Measurements from ENCODE around the gene DNASE2B.

- TF ChIP-seq, protein P1, sequence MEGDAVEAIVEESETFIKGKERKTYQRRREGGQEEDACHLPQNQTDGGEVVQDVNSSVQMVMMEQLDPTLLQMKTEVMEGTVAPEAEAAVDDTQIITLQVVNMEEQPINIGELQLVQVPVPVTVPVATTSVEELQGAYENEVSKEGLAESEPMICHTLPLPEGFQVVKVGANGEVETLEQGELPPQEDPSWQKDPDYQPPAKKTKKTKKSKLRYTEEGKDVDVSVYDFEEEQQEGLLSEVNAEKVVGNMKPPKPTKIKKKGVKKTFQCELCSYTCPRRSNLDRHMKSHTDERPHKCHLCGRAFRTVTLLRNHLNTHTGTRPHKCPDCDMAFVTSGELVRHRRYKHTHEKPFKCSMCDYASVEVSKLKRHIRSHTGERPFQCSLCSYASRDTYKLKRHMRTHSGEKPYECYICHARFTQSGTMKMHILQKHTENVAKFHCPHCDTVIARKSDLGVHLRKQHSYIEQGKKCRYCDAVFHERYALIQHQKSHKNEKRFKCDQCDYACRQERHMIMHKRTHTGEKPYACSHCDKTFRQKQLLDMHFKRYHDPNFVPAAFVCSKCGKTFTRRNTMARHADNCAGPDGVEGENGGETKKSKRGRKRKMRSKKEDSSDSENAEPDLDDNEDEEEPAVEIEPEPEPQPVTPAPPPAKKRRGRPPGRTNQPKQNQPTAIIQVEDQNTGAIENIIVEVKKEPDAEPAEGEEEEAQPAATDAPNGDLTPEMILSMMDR (conservative IDR thresholded peaks at IDR 0.05; ENCODE audit: low read depth, low read length): no peak
- TF ChIP-seq EZH2 (IDR thresholded peaks at IDR 0.05; ENCODE audit: low read length, unreplicated experiment): no peak
Measured at GRCh38 chr1:84373436-84374141, 24.7 kb upstream of the DNASE2B start.
